Fibroblast of skin of left quadriceps (primary cell): Measurements from ENCODE around the gene ASMTL.
A peak's percentile ranks its signal among the peaks of the same experiment; 100 is the strongest.
"Not testable (repeated sequence)": the region's sequence is repeated elsewhere in the genome, so short reads cannot be mapped to it uniquely, and the experiment has no call there.

Source experiments
- DNase-seq, 2 experiments: peaks; one replicate each; pipeline ENCODE4 v3.0.0-alpha.2; 2013; ENCODE audit warnings: low read depth in 2 of 2

ASMTL gene

DNA sequence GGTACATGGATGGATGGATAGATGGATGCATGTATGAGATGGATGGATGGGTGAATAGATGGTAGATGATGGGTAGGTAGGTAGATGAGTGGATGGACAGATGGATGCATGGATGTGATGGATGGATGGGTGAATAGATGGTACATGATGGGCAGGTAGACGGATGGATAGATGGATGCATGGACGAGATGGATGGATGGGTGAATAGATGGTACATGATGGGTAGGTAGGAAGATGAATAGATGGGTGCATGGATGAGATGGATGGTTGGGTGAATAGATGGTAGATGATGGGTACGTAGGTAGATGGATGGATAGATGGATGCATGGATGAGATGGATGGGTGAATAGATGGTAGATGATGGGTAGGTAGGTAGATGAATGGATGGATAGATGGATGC is 48.8 kb downstream of the ASMTL start:
- not testable (repeated sequence) for DNase-seq

DNA sequence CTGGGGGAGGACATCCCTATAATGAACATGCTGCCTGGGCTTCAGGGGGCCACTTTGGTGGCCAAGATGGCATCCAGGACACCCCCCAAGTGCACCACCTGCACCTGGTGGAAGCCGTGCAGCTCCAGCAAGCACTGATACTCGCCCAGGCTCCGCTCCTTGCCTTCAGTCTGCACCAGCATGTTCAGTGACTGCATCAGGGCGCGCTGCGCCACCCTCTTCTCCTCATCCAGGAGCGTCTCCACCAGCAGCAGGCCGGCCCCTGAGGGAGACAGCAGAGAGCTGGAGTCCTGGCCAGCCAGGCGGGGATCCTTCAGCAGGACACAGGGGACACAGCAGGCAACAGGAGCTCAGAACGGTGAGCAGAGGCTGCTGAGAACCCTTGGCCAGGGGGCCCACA is 49.5 kb downstream of the ASMTL start:
- no peak for DNase-seq

DNA sequence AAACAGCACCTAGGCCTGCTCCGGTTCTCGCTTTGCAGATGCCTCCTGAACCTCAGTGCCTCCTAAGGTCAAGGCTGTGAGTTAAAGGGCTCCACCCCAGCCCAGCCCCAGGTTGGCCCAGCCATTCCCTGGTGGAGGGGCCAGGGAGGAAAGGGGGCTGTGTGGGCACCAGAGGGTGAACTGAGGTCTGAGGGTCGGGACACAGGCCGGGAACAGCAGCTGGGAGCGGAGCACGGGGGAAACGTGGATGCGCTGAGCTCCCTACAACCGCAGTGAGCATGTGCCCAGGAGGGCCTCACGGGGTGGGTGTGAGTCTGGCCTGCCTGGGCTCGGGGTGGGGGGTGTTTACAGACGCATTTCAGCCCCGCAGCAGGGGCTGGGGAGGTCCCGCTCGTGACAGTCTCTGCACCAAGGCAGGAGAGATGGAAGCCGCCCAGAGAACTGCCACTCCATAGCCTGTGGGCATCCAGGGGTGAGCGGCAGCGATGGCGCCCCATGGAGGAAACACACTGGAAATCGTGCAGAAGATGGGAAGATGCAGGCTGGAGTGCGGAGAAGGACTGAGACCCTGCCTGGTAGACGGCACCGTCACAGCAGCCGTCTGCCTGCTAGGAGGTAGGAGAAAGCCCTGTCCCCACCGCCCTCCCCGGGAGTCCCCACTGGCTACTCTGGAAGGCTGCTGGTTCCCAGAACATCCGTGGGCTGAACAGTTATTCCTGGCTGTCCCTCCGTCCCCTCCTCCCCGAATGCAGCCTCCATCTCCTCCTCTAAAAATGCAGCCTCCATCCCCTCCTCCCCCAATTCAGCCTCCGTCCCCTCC is 50.9 kb downstream of the ASMTL start:
- no peak for DNase-seq

DNA sequence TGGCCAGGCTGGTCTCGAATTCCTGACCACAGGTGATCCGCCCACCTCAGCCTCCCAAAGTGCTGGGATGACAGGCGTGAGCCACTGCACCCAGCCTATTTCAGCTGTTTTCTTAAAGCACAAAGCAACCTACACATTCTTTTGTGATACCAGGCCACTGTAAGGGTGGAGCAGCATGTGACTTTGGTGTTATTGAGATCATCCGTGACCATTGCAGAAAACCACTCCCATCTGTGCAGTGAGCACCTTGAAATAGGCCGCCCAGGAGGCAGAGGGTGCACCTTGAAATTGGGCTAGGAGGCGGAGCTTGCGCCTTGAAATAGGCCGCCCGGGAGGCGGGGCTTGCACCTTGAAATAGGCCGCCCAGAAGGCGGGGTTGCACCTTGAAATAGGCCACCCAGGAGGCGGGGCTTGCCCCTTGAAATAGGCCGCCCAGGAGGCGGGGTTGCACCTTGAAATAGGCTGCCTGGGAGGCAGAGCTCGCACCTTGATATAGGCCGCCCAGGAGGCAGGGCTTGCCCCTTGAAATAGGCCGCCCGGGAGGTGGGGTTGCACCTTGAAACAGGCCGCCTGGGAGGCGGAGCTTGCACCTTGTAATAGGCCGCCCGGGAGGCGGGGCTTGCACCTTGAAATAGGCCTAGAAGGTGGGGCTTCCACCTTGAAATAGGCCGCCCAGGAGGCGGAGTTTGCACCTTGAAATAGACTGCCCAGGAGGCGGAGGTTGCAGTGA is 51.8 kb downstream of the ASMTL start:
- no peak for DNase-seq

DNA sequence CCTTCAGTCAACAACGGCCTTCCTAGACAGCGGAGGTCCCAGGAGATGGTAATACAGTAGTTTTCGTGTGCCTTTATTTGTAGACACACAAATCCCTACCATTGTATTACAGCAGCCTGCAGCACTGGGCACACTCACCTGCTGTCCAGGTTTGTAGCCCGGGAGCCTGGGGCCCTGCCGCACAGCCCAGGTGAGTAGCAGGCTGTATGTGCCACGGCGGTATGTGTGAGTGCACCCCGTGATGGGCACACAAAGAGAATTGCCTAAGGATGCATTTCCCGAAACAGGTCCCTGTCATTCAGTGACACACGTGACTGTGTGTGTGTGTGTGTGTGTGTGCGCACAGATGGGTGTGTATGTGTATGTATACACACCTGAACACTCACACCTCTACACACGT is 52.7 kb downstream of the ASMTL start:
- DNase-seq, result no peak

DNA sequence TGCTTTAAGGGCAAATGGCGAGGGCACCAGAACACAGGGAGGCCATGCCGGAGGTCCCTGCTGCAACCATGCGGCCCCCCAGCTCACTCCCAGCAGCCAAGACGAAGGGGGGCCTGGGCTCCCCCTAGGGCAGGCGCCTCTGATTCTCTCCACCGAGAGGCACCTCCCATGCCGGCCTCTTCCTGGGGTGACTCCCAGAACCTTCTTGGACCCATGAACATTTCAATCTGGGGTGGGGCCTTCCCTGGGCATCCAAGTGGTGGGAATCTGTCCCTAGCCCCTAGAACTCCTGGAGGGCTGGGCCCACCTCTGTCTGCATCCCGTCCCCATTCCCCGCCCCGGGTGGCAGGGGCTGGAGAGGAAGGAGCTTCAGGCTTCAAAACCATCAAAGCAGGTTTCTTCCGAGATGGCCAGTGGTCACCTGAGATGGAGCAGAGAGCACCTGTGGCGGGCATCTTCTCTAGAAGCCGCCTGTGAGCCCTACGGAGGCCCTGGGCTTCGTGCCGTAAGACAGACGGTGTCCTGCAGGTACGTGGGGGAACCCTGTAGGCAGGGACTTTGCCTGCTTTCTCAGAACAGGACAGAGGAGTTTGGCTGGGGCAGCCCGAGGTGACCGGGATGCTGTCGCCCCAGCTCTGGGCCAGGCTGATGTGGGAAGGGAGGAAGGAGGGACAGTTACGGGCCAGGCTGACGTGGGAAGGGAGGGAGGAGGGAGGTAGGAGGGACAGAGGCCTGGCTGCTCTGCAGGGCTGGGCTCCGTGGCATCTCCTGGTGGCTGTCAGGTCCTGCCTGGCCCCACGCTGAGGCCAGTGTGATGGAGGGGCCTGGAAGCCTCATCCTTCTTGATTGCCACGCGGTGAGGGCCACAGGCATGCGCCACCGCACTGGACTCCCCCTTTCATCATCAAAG is 54.0 kb downstream of the ASMTL start:
- DNase-seq, result no peak

DNA sequence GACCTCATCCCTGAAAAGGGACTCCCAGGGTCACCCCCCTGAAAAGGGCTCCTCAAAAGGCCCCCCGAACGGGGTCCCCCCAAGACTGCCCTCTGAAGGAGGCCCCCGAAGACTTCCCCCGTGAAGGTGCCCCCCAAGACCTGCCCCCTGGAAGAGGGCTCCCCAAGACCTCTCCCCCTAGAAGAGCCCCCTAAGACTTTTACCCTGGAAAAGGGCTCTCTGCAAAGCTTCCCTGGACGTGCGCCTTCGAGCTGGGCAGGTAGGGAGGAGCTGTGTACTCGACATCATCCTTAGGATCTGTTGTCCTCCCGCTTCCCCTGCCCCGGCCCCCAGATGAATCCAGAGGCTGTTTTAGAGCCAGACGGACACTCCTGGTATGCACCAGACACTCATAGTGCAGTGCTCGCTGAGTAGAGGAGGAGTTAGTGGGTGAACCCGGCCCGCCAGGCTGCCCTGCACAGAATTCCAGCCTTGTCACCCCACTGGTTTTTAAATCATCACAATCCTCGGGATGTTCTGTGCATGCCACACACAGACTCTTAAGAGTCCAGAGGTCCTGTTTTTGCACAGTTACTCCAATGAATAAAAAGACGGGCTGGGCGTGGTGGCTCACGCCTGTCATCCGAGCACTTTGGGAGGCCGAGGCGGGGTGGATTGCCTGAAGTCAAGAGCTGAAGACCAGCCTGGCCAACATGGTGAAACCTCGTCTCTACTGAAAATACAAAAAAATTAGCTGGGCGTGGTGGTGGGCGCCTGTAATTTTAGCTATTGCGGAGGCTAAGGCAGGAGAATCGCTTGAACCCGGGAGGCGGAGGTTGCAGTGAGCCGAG is 55.1 kb downstream of the ASMTL start:
- no peak for DNase-seq

DNA sequence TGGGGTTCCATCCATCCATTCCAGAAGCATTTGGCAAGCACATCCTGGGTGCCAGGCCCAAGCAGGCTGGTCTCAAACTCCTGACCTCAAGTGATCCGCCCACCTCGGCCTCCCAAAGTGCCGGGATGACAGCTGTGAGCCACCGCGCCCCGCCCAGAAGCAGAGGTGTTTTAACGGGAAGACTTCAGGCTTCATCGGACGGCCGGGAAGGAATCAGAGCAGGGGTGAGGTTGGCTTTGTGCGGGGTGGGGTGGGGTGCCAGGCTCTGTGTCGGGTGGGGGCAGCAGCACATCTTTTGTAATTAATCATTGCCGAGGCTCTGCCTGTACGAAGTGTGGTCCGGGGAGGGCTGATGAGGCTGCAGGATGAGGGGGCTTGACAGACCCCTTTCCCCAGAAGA is 55.7 kb downstream of the ASMTL start:
- DNase-seq, result no peak

DNA sequence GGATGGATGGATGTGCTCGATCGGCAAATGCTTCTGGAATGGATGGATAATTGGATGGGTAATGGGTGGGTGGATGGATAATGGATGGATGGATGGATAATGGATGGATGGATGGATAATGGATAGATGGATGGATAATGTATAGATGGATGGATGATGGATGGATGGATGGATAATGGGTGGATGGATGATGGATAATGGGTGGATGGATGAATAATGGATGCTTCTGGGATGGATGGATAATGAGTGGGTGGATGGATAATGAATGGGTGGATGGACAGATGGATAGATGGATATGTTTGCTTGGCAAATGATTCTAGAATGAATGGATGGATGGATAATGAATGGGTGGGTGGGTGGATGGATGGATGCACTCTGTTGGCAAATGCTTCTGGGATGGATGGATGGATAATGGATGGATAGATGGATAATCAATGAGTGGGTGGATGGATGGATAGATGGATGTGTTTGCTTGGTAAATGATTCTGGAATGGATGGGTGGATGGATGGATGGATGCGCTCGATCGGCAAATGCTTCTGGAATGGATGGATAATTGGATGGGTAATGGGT is 57.0 kb downstream of the ASMTL start:
- DNase-seq, result no peak

DNA sequence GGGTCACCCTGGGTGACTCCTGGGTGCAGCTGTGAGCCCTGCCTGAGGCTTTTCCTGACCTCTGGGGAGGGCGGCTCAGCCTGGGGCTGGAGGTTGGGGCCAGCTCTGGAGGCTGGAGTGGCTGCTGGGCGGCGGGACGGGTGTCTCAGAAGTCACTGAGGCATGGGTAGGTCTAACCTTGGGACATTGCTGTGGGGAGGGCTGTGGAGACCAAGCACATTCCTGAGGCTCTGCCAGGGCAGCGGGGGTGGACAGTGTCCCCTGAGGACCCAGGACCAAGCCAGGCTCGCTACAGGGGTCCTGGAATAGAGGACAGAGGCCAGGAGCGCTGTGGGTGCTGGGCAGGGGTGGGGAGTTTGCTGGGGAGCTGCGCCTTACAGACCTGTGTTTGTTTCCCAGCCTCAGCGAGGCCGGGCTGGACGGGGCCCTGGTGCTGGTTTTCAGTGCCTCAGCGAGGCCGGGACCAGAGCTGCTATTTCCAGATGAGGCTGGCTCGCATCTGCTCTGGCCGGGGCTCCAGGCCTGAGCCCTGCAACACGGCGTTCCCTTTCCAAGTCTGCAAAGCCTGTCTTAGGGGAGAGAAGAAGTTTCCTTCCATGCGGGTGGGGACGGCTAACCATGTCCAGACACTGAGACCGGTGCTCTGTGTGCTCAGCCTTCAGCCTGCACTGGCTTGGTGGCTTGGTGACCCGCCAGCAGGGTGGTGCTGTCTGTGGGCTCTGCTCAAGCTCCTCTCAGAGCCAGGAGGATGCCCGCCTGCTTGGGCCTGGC is 57.8 kb downstream of the ASMTL start:
- DNase-seq, result no peak

DNA sequence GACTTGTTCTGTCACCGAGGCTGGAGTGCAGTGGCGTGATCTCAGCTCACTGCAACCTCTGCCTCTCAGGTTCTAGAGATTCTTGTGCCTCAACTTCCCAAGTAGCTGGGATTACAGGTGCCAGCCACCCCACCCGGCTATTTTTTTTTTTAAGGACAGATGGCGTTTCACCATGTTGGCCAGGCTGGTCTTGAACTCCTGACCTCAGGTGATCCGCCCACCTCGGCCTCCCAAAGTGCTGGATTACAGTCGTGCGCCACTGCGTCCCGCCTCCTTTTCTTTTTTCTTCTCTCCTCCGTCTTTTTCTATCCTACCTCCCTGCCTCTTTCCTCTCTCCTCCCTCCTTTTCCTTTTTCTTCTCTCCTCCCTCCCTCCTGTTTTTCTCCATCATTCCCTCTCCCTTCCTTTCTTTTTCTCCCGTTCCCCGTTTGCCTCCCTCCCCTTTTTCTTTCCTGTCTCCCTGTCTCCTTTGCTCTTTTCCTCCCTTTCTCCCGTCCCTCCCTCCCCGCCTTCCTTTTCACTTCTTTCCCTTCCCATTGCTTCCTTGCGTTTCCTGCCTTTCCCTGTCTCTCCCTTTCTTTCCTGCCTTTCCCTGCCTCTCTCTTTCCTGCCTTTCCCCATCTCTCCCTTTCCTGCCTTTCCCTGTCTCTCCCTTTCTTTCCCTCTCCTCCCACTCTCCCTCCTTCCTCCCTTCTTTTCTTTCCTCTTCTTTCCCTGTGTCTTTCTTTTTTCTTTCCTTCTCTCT is 58.7 kb downstream of the ASMTL start:
- DNase-seq, result no peak

DNA sequence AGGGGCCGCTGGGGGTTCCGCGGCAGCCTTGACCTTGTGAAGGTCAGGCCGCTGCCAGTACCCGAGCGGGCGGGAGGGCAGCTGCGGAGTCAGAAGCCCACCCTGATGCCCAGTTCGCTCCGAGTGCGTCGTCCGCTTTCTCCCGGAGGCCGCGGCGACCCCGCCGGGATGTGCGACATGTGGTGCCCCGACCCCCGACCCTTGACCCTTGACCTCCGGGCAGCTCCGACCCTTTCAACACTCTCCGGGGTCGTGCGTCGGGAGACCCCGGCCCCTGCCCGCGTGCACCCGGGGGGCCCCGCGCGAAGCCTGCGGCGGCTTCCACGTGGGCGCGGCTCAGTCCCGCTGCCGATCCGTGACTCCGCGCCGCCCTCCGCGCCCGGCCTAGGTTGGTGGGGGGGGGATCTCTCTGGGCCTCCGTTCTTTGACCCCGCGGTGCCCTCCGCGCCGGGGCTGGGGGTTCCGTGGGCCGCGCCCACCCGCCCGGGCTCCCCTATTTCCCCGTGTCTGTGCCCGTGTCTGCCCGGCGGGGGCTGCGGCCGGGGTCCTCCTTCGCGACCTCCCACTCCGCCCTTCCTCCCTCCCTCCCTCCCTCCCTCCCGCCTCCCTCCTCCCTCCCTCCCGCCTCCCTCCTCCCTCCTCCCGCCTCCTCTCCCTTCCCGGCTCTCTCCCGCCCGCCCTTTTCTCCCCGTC is 60.2 kb downstream of the ASMTL start:
- DNase-seq, result peak; percentile 44 to 47

DNA sequence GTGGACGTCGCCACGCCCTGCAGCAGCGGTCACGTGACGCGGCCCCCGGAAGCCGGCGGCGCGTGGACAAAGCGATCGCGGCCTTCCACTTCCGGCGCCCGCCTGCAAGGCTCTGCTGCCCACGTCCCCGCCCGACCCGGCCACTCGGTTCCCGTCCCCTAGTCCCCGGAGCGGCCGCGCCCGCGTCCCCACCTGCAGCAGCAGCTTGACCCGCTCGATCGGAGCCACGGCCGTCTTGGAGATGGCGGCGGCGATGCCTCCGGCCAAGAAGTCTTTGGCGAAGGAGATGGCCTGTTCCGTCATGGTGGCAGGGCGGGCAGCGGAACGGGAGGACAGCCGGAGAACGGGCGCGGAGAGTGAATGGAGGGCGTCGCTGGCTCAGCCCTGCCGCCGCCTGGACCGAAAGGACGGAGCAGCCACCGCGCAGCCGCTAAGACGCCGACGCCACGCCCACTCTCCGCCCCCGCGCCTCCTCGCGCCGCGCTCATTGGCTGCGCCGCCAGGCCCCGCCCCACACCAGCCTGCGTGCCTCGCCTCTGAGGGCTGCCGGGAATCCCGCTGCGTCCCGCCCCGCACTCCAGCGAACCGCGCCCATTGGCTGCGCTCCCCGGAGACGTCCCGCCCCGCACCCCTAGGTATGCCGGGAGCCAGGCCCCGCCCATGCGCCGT is 60.9 kb downstream of the ASMTL start, which contains the start of gene SLC25A6:
Gene SLC25A6, minus strand, starts transcription at position 407 of the 669 bp plus-strand sequence. Its CDS starts 104 bp downstream, at position 303.
- peak; percentile 94 to 95 for DNase-seq

DNA sequence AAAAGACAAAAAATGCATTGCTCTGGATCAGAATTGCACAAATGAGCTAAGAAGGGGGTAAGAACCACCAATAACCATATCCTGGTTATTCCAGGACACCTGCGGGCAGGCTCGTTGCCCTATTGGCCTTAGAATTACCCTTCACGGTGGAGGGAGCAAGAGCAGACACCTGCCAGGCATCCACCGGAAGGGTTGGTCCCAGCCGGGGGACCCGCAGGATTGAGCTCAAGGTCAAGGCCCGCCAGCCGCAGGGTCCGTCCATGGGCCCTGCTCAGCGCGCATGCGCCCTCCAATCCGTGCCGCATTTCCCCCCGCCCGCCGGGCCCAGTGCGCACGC is 61.4 kb downstream of the ASMTL start:
- DNase-seq, result no peak

DNA sequence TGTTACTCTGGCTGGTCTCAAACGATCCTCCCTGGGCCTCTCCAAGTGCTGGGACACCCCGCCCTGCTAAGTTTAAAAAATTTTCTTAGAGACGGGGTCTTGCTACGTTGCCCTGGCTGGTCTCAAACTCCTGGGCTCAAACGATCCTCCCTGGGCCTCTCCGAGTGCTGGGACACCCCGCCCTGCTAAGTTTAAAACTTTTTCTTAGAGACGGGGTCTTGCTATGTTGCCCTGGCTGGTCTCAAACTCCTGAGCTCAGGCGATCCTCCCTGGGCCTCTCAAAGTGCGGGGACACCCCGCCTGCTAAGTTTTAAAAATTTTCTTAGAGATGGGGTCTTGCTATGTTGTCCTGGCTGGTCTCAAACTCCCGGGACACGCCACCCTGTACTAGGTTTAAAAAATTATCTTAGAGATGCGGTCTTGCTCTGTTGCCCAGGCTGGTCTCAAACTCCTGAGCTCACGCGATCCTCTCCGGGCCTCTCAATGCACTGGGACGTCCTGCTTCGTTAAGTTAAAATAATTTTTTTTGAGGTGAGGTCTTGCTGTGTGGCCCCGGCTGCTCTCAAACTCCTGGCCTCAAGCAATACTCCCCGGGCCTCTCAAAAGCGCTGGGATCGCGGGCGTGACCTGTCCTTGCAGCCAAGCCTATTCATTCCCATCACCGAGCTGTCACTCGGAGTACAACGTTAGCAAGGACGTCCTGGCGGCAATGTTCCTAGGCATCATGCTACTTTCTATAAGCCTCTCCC is 61.9 kb downstream of the ASMTL start:
- no peak for DNase-seq

DNA sequence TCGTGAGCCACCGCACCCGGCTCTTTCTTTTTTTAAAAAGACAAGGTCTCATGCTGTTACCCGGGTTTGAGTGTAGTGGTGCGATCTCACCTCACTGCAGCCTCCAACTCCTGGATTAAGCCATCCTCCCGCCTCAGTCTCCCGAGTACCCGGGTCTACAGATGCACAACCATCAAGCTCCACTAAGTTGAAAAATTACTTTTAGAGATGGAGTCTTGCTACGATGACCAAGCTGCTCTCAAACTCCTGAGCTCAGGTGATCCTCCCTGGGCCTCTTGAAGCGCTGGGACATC is 62.8 kb downstream of the ASMTL start:
- no peak for DNase-seq

DNA sequence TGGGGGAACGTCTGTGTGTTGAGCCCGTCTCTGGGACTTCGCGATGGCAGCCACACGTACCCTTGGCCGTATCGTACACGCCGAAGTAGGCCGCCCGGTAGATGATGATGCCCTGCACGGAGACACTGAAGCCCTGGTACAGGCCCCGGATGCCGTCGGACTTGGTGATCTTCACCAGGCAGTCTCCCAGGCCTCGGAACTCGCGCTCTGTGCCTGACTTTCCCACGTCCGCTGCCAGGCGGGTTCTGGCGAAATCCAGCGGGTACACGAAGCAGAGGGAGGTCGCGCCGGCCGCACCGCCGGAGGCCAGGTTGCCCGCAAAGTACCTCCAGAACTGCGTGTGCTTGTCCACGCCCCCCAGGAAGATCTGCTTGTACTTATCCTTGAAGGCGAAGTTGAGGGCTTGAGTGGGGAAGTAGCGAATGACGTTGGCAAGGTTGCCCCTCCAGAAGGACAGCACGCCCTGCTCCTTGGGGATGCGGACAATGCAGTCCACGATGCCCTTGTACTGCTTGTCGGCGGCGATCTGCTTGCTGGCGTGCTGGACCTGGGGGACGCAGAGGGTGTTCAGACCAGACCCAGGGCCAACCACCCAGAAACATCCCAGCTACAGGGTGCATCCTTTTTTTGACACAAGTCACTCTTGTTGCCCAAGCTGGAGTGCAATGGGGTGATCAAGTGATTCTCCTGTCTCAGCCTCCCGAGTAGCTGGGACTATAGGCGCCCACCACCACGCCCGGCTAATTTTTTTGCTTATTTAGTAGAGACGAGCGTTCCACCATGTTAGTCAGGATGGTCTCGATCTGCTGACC is 63.3 kb downstream of the ASMTL start:
- DNase-seq, result no peak
